ENCODE measurements around the gene PDK4. TPM values are rescaled to one million over a fixed set of nuclear protein-coding genes. Genes with fewer than 3 reads are reported as not detected.

PDK4 gene
- total RNA-seq, 2 experiments from 2014 or later, result not detected

GRCh38 chr7:95593343-95593742 lies 3.0 kb downstream of the PDK4 start:
- no peak overlapping the region for H3K4me3 ChIP-seq (ENCODE audit: low read length)
- H3K27me3 ChIP-seq (ENCODE audit: control insufficient read depth in 1 of 2, insufficient read depth in 2 of 2, low read length in 2 of 2), result peaks cover 5 to 19% of the 10 kb centered on the region in 2 experiments
- Mint-ChIP-seq H3K4me1 (ENCODE audit: low read depth) (peaks cover 4% of the 10 kb centered on the region), H3K27ac (no peak overlapping the region), H3K4me3 (no peak overlapping the region), H3K27me3 (peaks cover 23% of the 10 kb centered on the region), H3K36me3 (ENCODE audit: low read depth) (no peaks in the 10 kb centered on the region), H3K9me3 (no peaks in the 10 kb centered on the region)
- no peaks in the 10 kb centered on the region for H3K4me1 ChIP-seq (ENCODE audit: insufficient read depth, low read length)
- H3K27ac ChIP-seq (ENCODE audit: low read depth in 1 of 2, low read length in 2 of 2), result no peak overlapping the region
- POLR2A ChIA-PET, result no interaction called here
- ATAC-seq (ENCODE audit: poor library complexity), result no peak
- TF ChIP-seq CTCF (IDR thresholded peaks at IDR 0.05), result no peak
- CTCF ChIA-PET, result no interaction called here
- H3K9me3 ChIP-seq (ENCODE audit: control insufficient read depth in 1 of 2, insufficient read depth in 1 of 2, low read length in 2 of 2), result peaks cover 0 to 16% of the 10 kb centered on the region in 2 experiments
- no peaks in the 10 kb centered on the region for H3K36me3 ChIP-seq (ENCODE audit: insufficient read depth, low read length)
- intact Hi-C loops (cut with DNase I, micrococcal nuclease), result no loop called here
- DNase-seq, result no peak

GRCh38 chr7:95592570-95592969 lies 3.7 kb downstream of the PDK4 start:
- ATAC-seq (ENCODE audit: poor library complexity) (no peak), DNase-seq (no peak)
- CTCF ChIA-PET, result no interaction called here
- Histone ChIP-seq H3K27me3 (ENCODE audit: control insufficient read depth in 1 of 2, insufficient read depth in 2 of 2, low read length in 2 of 2) (peaks cover 5 to 19% of the 10 kb centered on the region in 2 experiments), H3K9me3 (ENCODE audit: control insufficient read depth in 1 of 2, insufficient read depth in 1 of 2, low read length in 2 of 2) (peaks cover 0 to 12% of the 10 kb centered on the region in 2 experiments), H3K36me3 (ENCODE audit: insufficient read depth, low read length) (no peaks in the 10 kb centered on the region), H3K27ac (ENCODE audit: low read depth in 1 of 2, low read length in 2 of 2) (no peak overlapping the region), H3K4me1 (ENCODE audit: insufficient read depth, low read length) (no peaks in the 10 kb centered on the region), H3K4me3 (ENCODE audit: low read length) (no peak overlapping the region)
- Mint-ChIP-seq H3K27ac (no peak overlapping the region), H3K36me3 (ENCODE audit: low read depth) (no peaks in the 10 kb centered on the region), H3K27me3 (peaks cover 19% of the 10 kb centered on the region), H3K9me3 (no peaks in the 10 kb centered on the region), H3K4me3 (no peak overlapping the region), H3K4me1 (ENCODE audit: low read depth) (peaks cover 4% of the 10 kb centered on the region)
- intact Hi-C loops (cut with DNase I, micrococcal nuclease), result no loop called here
- no peak for TF ChIP-seq CTCF (IDR thresholded peaks at IDR 0.05)
- POLR2A ChIA-PET, result no interaction called here

- intact Hi-C loops (cut with DNase I, micrococcal nuclease), result no loop called here
- H3K27me3 ChIP-seq (ENCODE audit: control insufficient read depth in 1 of 2, insufficient read depth in 2 of 2, low read length in 2 of 2), result peaks cover 0 to 4% of the 10 kb centered on the region in 2 experiments
- H3K27ac ChIP-seq (ENCODE audit: low read depth in 1 of 2, low read length in 2 of 2), result no peak overlapping the region
- no peaks in the 10 kb centered on the region for H3K36me3 Mint-ChIP-seq (ENCODE audit: low read depth)
- no peak for TF ChIP-seq CTCF (IDR thresholded peaks at IDR 0.05)
- no peaks in the 10 kb centered on the region for H3K4me1 ChIP-seq (ENCODE audit: insufficient read depth, low read length)
- H3K27me3 Mint-ChIP-seq, result peaks cover 9% of the 10 kb centered on the region
- no peak overlapping the region for H3K4me3 Mint-ChIP-seq
- no peaks in the 10 kb centered on the region for H3K4me1 Mint-ChIP-seq (ENCODE audit: low read depth)
- H3K36me3 ChIP-seq (ENCODE audit: insufficient read depth, low read length), result no peaks in the 10 kb centered on the region
- no peaks in the 10 kb centered on the region for H3K9me3 ChIP-seq (ENCODE audit: control insufficient read depth in 1 of 2, insufficient read depth in 1 of 2, low read length in 2 of 2)
- no peak overlapping the region for H3K4me3 ChIP-seq (ENCODE audit: low read length)
- DNase-seq (no peak), ATAC-seq (ENCODE audit: poor library complexity) (no peak)
- no peak overlapping the region for H3K27ac Mint-ChIP-seq
- ChIA-PET CTCF (no interaction called here), POLR2A (no interaction called here)
- no peaks in the 10 kb centered on the region for H3K9me3 Mint-ChIP-seq
Observed at GRCh38 chr7:95590387-95591248, 5.7 kb downstream of the PDK4 start.
